Suprapubic skin (tissue), 4 donors: ENCODE measurements around the gene AGBL5.

Source experiments
- CTCF ChIP-seq, 2 donors: fragments of 200-600 bp in 1 of 2; fragments of 450-650 bp in 1 of 2; sonication (generic) in 1 of 2; IDR thresholded peaks; one replicate each; pipeline ENCODE4 v1.5.1; 2016 to 2019; ENCODE audit warnings: antibody characterized with exemption in 2 of 2, mild to moderate bottlenecking in 1 of 2, moderate library complexity in 1 of 2
- EP300 ChIP-seq: sonication (generic); formaldehyde crosslinking; IDR thresholded peaks from one replicate; pipeline ENCODE4 v1.6.1; 2017; ENCODE audit warnings: antibody characterized with exemption
- POLR2A ChIP-seq, 2 donors: fragments of 450-650 bp; IDR thresholded peaks; one replicate each; pipeline ENCODE4 v1.6.1; 2017; ENCODE audit warnings: antibody characterized with exemption in 2 of 2, mild to moderate bottlenecking in 2 of 2, moderate library complexity in 2 of 2
- POLR2AphosphoS5 ChIP-seq, 3 donors: sonication (generic); formaldehyde crosslinking; IDR thresholded peaks; one replicate each; pipeline ENCODE4 v1.6.1; 2017; ENCODE audit warnings: antibody characterized with exemption in 3 of 3

- TF ChIP-seq CTCF (IDR thresholded peaks at IDR 0.05) = peak in 1 of 2 donors; percentile 10
- TF ChIP-seq POLR2A (IDR thresholded peaks at IDR 0.05) = no peak
- TF ChIP-seq POLR2AphosphoS5 (IDR thresholded peaks at IDR 0.05) = no peak
- TF ChIP-seq EP300 = no peak
Observed at GRCh38 chr2:27085673-27086089, 34.2 kb downstream of the AGBL5 start.
